A549 treated with ZK216348 at 1 μM for 4 hours (cell line): ENCODE results near the gene TLNRD1. TPM values are rescaled to one million over a fixed set of nuclear protein-coding genes. Genes with fewer than 3 reads are reported as not detected.

Experiments
- total RNA-seq: library from RNA; stranded (reverse); fragments of 200-300 nt; extraction: Qiagen RNA extraction; gene quantifications from 5 replicates; pipeline ENCODE4 v1.2.3, GENCODE V29; 2022; ENCODE audit warnings: low read depth

The TLNRD1 gene
- total RNA-seq, result 10.5 to 23.2 TPM (median 19.2 TPM) in 5 replicates

DNA sequence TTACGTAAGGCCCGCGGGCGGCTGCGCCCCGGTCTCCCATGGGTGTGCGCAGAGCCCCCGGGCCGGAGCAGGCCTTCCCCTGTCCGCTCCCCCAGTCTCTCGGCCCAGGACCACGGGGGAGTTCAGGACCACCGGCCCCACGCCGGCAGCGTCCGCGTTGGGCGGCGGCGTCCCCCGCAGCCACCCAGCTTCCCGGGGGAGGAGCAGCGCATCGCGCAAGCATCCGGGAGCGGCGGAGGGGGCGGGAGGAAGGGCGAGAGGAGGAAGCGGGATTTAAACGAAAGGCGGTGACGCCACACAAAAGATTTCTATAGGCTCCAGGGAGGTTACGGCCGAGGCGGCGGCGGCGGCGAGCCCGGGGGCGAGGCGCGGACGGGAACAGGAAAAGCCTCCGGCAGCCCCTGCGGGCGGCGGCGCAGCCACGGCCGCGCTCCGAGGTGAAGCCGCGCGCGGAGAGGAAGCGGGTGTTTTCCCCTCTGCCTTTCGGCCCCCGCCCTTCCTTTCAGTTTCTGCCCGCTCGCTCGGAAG is at the start of gene TLNRD1:
TLNRD1 (plus strand) TSS at position 300 of the 528 bp plus-strand sequence. CDS start 1,349 bp downstream, outside the sequence.

DNA sequence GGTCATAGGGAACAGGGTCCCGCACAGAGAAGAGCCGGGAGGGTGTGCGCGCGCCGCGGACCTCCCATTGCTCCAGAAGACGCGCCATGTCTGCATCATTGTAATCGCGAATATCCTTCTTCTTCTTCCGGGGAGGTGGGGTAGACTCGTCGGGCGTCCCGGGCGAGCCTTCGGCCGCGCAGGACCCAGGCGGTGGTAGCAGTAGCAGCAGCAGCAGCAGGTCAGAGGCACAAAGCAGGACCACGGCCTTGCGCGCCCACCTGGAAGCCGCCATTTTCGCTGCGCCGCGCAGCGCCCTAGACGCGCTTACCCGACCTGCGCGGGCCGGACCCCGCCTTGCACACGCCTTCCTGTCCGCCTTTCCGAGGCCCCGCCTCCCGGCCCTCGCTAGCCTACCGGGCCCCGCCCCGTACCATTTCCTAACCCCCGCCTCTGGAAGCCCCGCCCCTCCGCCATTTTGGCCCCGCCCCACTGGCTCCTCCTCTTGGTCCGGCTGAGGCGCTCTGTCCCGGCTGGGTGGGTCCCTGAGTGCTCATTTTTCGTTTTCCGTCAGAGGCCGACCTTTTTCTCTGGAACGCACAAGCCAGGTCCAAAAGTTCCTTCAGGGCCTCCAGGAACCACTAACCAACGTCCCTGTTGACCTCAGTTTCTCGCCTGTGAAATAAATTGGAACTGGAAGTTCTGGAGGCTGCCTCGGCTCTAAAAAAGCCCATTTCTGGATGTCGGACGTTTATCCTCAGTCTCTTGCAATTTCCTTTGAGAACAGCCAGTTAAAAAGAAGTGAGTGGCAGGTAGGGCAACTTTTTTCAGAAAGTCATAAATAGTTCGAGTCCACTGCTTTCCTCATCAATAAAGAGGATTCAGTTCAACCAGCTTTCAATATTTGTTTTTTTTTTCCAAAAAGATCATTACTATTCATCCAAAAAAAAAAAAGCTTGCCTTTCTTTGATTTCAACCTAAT is 10.9 kb upstream of the TLNRD1 start, which contains the start of gene MESD:
MESD (minus strand) TSS at position 302 of the 961 bp plus-strand sequence; CDS start at position 274, 28 bp downstream.

Other genes starting within 250 kb of the TLNRD1 start
- 0.82 to 1.8 TPM (median 1.2 TPM) in 5 replicates for gene CEMIP, start 221.6 kb upstream of the TLNRD1 start, total RNA-seq
- gene MESD, start 11.1 kb upstream of the TLNRD1 start, total RNA-seq, result 37.0 to 41.9 TPM (median 38.5 TPM) in 5 replicates
- not detected in 5 replicates for gene CFAP161, start 133.3 kb downstream of the TLNRD1 start, total RNA-seq
- 0.24 TPM in 1 of 5 replicates, not detected in the others for gene IL16, start 196.0 kb downstream of the TLNRD1 start, total RNA-seq